Ramos (cell line): ENCODE data around the gene RERE.
"Not testable (repeated sequence)": the region's sequence is repeated elsewhere in the genome, so short reads cannot be mapped to it uniquely, and the experiment has no call there.

Source experiments
- in situ Hi-C: fragments of 300-500 bp; cut with MboI; formaldehyde crosslinking; loops from one replicate; pipeline ENCODE4 v1.14.3; 2022; ENCODE audit warnings: low sequenced_read_pairs; ENCODE audit not compliant: unreplicated experiment

RERE gene

DNA sequence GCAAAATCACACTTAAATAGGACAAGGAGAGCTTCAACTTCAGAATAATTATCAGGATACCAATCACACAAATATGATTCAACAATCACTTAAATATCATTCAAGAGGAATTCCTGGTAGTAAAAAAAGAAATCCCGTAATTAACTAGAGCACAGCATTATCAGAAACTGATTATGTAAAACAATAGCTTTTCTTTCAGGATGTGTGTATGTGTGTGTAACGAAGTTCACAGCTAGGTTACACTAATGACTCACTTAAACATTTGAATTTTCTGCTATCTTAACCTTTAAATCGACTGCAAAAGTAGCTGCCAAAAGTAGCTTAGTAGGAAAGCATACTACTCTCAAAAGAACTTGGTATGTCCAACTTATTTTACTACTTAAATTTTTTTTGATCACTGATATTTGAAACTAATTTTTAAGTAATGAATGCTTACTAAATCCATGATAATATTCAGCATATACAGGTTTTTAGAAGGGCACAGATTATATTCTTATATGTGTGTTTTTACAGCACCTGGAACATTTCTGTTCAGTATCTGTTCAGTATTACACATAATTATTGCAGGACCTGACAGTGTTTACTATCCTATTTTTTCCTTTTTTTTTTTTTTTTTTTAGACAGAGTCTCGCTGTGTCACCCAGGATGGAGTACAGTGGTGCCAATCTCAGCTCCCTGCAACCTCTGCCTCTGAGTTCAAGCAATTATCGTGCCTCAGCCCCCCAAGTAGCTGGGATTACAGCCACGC, 4.2 kb downstream of the RERE start:
- in situ Hi-C loops, result no loop called here

GRCh38 chr1:8812081-8812480, 5.4 kb downstream of the RERE start:
- in situ Hi-C loops, result no loop called here

- in situ Hi-C loops, result no loop called here
Measured at GRCh38 chr1:8810987-8811386, 6.5 kb downstream of the RERE start.

GRCh38 chr1:8809342-8809736, 8.1 kb downstream of the RERE start:
- in situ Hi-C loops, result no loop called here

GRCh38 chr1:8807004-8807403, 10.4 kb downstream of the RERE start:
- in situ Hi-C loops, result no loop called here

- in situ Hi-C loops, result no loop called here
Measured at GRCh38 chr1:8800416-8800815, 17.0 kb downstream of the RERE start.

DNA sequence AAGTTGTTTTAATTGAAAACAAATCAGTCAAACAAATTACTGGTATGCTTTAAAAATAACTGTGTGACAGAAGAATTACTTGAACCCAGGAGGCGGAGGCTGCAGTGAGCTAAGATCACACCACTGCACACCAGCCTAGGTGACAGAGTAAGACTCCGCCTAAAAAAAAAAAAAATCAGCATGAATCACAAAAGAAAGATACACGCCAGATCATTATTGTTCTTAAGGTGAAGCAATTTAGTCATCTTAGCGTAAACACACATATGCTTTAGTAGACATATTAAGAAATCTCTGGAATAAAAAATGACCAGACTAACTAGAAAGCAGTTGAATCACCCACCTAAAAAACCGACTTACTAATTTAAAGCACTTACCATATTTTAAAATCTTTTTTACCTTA, 20.2 kb downstream of the RERE start:
- in situ Hi-C loops, result no loop called here

DNA sequence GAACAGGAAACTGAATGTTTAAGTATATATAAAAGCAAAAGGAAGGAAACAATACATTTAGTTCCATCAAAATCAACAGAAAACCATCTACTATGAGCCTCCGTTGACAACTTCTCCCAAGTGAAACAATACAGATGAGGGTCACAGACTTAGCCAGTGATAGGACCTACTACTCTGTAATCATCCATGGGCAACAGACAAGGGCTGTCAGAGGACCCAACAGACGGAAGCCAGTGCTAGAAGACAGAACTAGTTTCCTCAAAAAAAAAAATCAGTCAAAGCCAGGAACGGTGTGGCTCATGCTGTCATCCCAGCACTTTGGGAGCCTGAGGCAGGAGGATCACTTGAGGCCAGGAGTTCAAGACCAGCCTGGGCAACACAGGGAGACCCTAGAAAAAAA, 20.6 kb downstream of the RERE start:
- in situ Hi-C loops, result no loop called here

DNA sequence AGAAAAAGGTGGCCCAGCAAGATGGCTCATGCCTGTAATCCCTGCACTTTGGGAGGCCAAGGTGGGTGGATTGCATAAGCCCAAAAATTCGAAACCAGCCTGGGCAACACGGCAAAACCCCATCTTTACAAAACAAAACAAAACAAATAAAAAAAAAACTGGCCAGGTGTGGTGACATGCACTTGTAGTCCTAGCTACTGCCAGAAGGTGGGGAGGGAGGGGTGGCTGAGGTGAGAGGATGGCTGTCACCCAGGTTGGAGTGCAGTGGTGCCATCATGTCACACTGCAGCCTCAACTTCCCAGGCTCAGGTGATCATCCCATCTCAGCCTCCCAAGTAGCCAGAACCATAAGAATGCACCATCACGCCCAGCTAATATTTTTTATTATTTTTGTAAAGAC, 22.8 kb downstream of the RERE start:
- in situ Hi-C loops, result no loop called here

- in situ Hi-C loops, result no loop called here
Measured at GRCh38 chr1:8791819-8792218, 25.6 kb downstream of the RERE start.

GRCh38 chr1:8790987-8791386, 26.5 kb downstream of the RERE start:
- in situ Hi-C loops, result no loop called here

- in situ Hi-C loops, result no loop called here
Measured at GRCh38 chr1:8790478-8790877, 27.0 kb downstream of the RERE start.

GRCh38 chr1:8789314-8790214, 27.9 kb downstream of the RERE start:
- in situ Hi-C loops, result no loop called here

DNA sequence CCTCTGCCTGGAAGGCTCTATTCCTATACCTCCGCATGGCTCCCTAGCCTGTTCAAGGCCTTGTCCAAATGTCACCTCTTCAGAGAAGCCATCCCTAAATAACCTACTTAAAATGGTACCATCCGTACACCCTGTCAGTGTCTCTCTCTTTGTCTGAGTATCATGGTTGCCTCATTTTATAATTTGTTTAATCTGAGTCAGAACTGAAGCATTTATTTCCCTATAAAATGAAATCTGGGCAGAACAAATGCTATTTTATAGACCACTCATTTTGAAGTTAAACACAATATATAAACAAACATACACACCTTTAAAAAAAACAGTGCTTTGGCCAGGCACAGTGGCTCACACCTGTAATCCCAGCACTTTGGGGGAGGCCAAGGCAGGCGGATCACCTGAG, 30.2 kb downstream of the RERE start:
- in situ Hi-C loops, result no loop called here

DNA sequence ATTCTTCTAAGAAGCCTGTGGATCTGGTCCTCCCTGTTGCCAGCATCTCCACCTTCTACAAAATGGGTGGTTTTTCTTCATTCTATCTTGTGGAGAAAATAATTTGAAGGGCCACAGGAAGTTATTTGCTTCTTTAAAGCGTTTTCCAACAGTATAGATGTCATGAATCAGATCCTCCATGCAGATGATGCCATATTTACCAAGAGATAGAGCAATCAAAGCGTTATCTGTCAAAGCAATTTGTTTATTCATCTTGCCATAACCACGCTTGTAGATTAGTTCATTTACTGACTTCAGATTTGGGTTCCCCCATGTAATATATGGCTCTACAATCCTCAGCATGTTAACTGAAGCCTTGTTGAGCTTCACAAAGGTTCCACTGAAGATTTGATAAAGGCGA, 31.2 kb downstream of the RERE start:
- in situ Hi-C loops, result not testable (repeated sequence)

- in situ Hi-C loops, result no loop called here
Measured at GRCh38 chr1:8782955-8783354, 34.5 kb downstream of the RERE start.

GRCh38 chr1:8782001-8782620, 35.3 kb downstream of the RERE start:
- in situ Hi-C loops, result no loop called here

DNA sequence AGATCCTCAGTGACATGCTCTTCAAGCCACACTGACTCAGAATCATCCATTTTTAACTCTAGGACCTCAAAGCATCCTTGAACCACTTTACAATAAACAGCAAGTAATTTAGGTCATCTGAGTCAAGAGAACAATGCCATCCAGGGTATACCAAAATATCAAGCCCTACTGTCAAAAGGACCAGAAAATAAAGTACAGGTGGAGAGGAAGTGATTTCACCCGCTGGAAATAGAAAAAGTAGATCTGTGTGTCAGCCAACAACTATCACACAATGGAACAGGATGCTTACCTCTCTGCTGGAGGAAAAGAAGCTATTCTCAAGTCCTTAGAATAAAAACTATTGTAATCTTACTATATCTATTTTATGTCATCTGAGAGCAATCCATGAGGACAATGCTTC, 37.0 kb downstream of the RERE start:
- in situ Hi-C loops, result no loop called here

DNA sequence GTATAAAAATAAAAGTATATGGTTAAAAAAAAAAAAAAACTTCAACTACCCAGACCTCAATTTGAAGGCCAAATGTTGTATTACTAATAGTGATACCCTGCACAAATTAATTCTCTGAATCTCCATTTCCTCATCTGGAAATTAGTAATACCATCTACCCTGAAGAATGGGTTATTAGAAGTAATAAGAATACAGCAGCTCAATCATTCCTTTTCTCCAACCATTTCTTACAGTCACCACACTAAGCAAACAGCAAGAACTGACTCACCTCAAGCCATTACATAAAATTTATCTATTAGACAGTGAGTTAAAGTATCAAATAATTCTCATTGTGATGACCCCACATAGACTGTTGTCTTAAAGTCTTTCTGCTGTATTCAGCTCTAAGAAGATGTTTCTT, 39.6 kb downstream of the RERE start:
- in situ Hi-C loops, result no loop called here

- in situ Hi-C loops, result no loop called here
Measured at GRCh38 chr1:8776104-8776503, 41.3 kb downstream of the RERE start.

GRCh38 chr1:8767006-8767405, 50.4 kb downstream of the RERE start:
- in situ Hi-C loops, result no loop called here
